IMR-90 (cell line): Measurements from ENCODE around the gene ANKS4B. TPM values are rescaled to one million over a fixed set of nuclear protein-coding genes. Genes with fewer than 3 reads are reported as not detected.

Experiments
- ATAC-seq: fragments of 200-7000 bp; cut with Tn5 transposase; 2 replicates; pipeline ENCODE4 v1.9.1; 2020; ENCODE audit warnings: low read depth, mild to moderate bottlenecking, moderate library complexity
- BruUV-seq: library from RNA; stranded (reverse); fragments of 400-500 nt; replicated peaks from 2 replicates; lab custom pipeline; 2021; lab: Mats Ljungman, UMichigan
- CTCF ChIA-PET: fragments of 300-600 bp; formaldehyde crosslinking; extraction: SDS; loops from one replicate; lab custom pipeline; 2021; ENCODE audit warnings: antibody characterized with exemption; lab: Yijun Ruan, JAX
- POLR2A ChIA-PET: fragments of 300-600 bp; sonication (Branson Sonifier 250); formaldehyde crosslinking; loops from one replicate; lab custom pipeline; 2022; ENCODE audit warnings: antibody characterized with exemption; ENCODE audit not compliant: unreplicated experiment; lab: Charles Lee
- DNase-seq: peaks from one replicate; pipeline ENCODE4 v3.0.0; 2013
- H2AFZ ChIP-seq: replicated peaks from 2 replicates; pipeline ENCODE3; 2013; ENCODE audit warnings: low read length, mild to moderate bottlenecking; ENCODE audit not compliant: poor library complexity
- H2AK5ac ChIP-seq: 2 replicates; pipeline ENCODE4 v1.6.1; 2013; ENCODE audit warnings: low read depth, low read length, inconsistent platforms
- H2AK9ac ChIP-seq: replicated peaks from 2 replicates; pipeline ENCODE3; 2013; ENCODE audit warnings: mild to moderate bottlenecking, low read depth, low read length, moderate library complexity; ENCODE audit not compliant: poor library complexity
- H2BK120ac ChIP-seq: 2 replicates; pipeline ENCODE4 v1.6.1; 2013; ENCODE audit warnings: low read depth, low read length, inconsistent platforms
- H2BK15ac ChIP-seq: 3 replicates; pipeline ENCODE4 v1.6.1; 2013; ENCODE audit warnings: low read depth, low read length, inconsistent platforms
- H2BK20ac ChIP-seq: 2 replicates; pipeline ENCODE4 v1.6.1; 2013; ENCODE audit warnings: low read depth, mild to moderate bottlenecking, inconsistent platforms, low read length, moderate library complexity
- H2BK5ac ChIP-seq: 2 replicates; pipeline ENCODE4 v1.6.1; 2013; ENCODE audit warnings: mild to moderate bottlenecking, low read depth, low read length, inconsistent platforms; ENCODE audit not compliant: poor library complexity, severe bottlenecking
- H3K14ac ChIP-seq: replicated peaks from 2 replicates; pipeline ENCODE4 v1.6.1; 2013; ENCODE audit warnings: low read depth, low read length, inconsistent platforms
- H3K18ac ChIP-seq: 2 replicates; pipeline ENCODE4 v1.6.1; 2013; ENCODE audit warnings: low read depth, low read length, control low read depth
- H3K23ac ChIP-seq: 2 replicates; pipeline ENCODE4 v1.6.1; 2013; ENCODE audit warnings: low read depth, low read length, inconsistent platforms
- H3K27ac ChIP-seq: 2 replicates; pipeline ENCODE4 v1.5.1; 2013; ENCODE audit warnings: mild to moderate bottlenecking, control low read depth, low read length; ENCODE audit not compliant: insufficient read depth
- H3K27me3 ChIP-seq: 2 replicates; pipeline ENCODE4 v1.6.1; 2013; ENCODE audit warnings: low read length; ENCODE audit not compliant: control insufficient read depth, insufficient read depth
- H3K36me3 ChIP-seq: 2 replicates; pipeline ENCODE4 v1.6.1; 2013; ENCODE audit warnings: low read length, mixed read lengths; ENCODE audit not compliant: control insufficient read depth, insufficient read depth
- H3K4ac ChIP-seq: 2 replicates; pipeline ENCODE4 v1.6.1; 2013; ENCODE audit warnings: low read depth, low read length, inconsistent platforms
- H3K4me1 ChIP-seq: 2 replicates; pipeline ENCODE4 v1.6.1; 2013; ENCODE audit warnings: low read length, mixed read lengths; ENCODE audit not compliant: control insufficient read depth, insufficient read depth
- H3K4me2 ChIP-seq: 2 replicates; pipeline ENCODE4 v1.6.1; 2013; ENCODE audit warnings: low read depth, mild to moderate bottlenecking, control low read depth, low read length, moderate library complexity
- H3K4me3 ChIP-seq: 2 replicates; pipeline ENCODE4 v1.5.1; 2013; ENCODE audit warnings: low read depth, mild to moderate bottlenecking, control low read depth, low read length, moderate library complexity; ENCODE audit not compliant: insufficient read depth
- H3K56ac ChIP-seq: 2 replicates; pipeline ENCODE4 v1.6.1; 2013; ENCODE audit warnings: low read length, inconsistent platforms; ENCODE audit not compliant: insufficient read depth; ENCODE audit errors: extremely low read depth
- H3K79me1 ChIP-seq, 2 experiments: 2 replicates each; pipeline ENCODE4 v1.6.1; 2013; ENCODE audit warnings: low read length in 2 of 2, inconsistent platforms in 1 of 2, low read depth in 1 of 2
- H3K9ac ChIP-seq: 2 replicates; pipeline ENCODE4 v1.6.1; 2013; ENCODE audit warnings: low read depth, low read length, control low read depth
- H3K9me1 ChIP-seq: 2 replicates; pipeline ENCODE4 v1.6.1; 2013; ENCODE audit warnings: low read length, inconsistent platforms; ENCODE audit not compliant: insufficient read depth
- H3K9me3 ChIP-seq: 2 replicates; pipeline ENCODE4 v1.6.1; 2013; ENCODE audit warnings: low read length; ENCODE audit not compliant: control insufficient read depth, insufficient read depth
- H4K20me1 ChIP-seq: 2 replicates; pipeline ENCODE4 v1.6.1; 2013; ENCODE audit warnings: low read length, inconsistent platforms; ENCODE audit not compliant: insufficient read depth
- H4K5ac ChIP-seq: 2 replicates; pipeline ENCODE4 v1.6.1; 2013; ENCODE audit warnings: mild to moderate bottlenecking, low read depth, low read length, control low read depth
- H4K8ac ChIP-seq, 2 experiments: 2 replicates each; pipeline ENCODE4 v1.6.1; 2013; ENCODE audit warnings: low read depth in 2 of 2, low read length in 2 of 2, control low read depth in 1 of 2, inconsistent platforms in 1 of 2
- H4K91ac ChIP-seq: 2 replicates; pipeline ENCODE4 v1.6.1; 2013; ENCODE audit warnings: low read depth, low read length, inconsistent platforms; ENCODE audit not compliant: insufficient read depth
- CEBPB ChIP-seq: IDR thresholded peaks from 2 replicates; pipeline ENCODE4 v1.6.1; 2012; ENCODE audit warnings: low read depth, low read length, improper control_type of control experiment
- MAFK ChIP-seq: IDR thresholded peaks from 2 replicates; pipeline ENCODE4 v1.6.1; 2012; ENCODE audit warnings: low read depth, low read length, improper control_type of control experiment
- NFE2L2 ChIP-seq: fragments of 150-350 bp; IDR thresholded peaks from 2 replicates; pipeline ENCODE4 v1.6.1; 2016; ENCODE audit warnings: low read depth, mild to moderate bottlenecking, low read length
- RAD21 ChIP-seq: IDR thresholded peaks from 2 replicates; pipeline ENCODE4 v1.6.1; 2012; ENCODE audit warnings: low read length, improper control_type of control experiment
- RCOR1 ChIP-seq: IDR thresholded peaks from 2 replicates; pipeline ENCODE4 v1.6.1; 2012; ENCODE audit warnings: mild to moderate bottlenecking, low read length, improper control_type of control experiment; ENCODE audit not compliant: insufficient replicate concordance
- RFX5 ChIP-seq: IDR thresholded peaks from 2 replicates; pipeline ENCODE4 v1.8.0; 2012; ENCODE audit warnings: low read depth, mild to moderate bottlenecking, low read length, moderate library complexity
- SMC3 ChIP-seq: fragments of 150-350 bp; IDR thresholded peaks from 2 replicates; pipeline ENCODE4 v1.6.1; 2016; ENCODE audit warnings: low read depth, mild to moderate bottlenecking, antibody characterized with exemption, low read length, moderate library complexity
- WGBS, 2 experiments: methylation state at CpG; one replicate each; pipeline versions ENCODE4 v1.1.5 to v1.1.7; 2013; ENCODE audit warnings: missing lambda C conversion rate in 2 of 2; ENCODE audit not compliant: insufficient read length in 1 of 2; ENCODE audit errors: extremely low coverage in 2 of 2; 5-methylcytosine and 5-hydroxymethylcytosine counted together
- dilution Hi-C: fragments of 300-500 bp; cut with HindIII; formaldehyde crosslinking; loops from one replicate; pipeline ENCODE4 v1.14.3; 2018; ENCODE audit warnings: low sequenced_read_pairs; ENCODE audit not compliant: unreplicated experiment
- in situ Hi-C: fragments of 300-500 bp; cut with MboI; formaldehyde crosslinking; loops from 3 replicates; pipeline ENCODE4 v1.14.3; 2019; ENCODE audit warnings: low sequenced_read_pairs, inconsistent platforms, mixed read lengths
- intact Hi-C: fragments of 100-400 bp; cut with micrococcal nuclease; formaldehyde crosslinking; loops from 2 replicates; pipeline ENCODE4 v1.10.0; 2022
- polyA plus RNA-seq, 3 experiments: library from polyadenylated mRNA; depleted of rRNA; stranded (reverse); fragments of >200 nt; gene quantifications; 2 replicates each; pipeline ENCODE4 v1.2.3, GENCODE V29; 2012; ENCODE audit warnings: low replicate concordance in 1 of 3
- total RNA-seq: library from RNA; depleted of rRNA; stranded (reverse); fragments of >200 nt; gene quantifications from 2 replicates; pipeline ENCODE4 v1.2.3, GENCODE V29; 2012
- TF ChIP-seq, protein P1 (sequence below): fragments of 150-350 bp; IDR thresholded peaks from 2 replicates; pipeline ENCODE4 v1.6.1; 2017; ENCODE audit warnings: mild to moderate bottlenecking, antibody characterized with exemption, low read length, low read depth
- TF ChIP-seq, protein P2 (sequence below): fragments of 150-350 bp; IDR thresholded peaks from 2 replicates; pipeline ENCODE4 v1.6.1; 2016; ENCODE audit warnings: low read depth, mild to moderate bottlenecking, low read length, moderate library complexity, borderline replicate concordance

ANKS4B gene
- total and polyA plus RNA-seq, 2 of the 4 experiments (the other 2 are of a cell fraction): not detected

- POLR2A ChIA-PET: no interaction called here
- DNase-seq (no peak), ATAC-seq (no peak)
- Histone ChIP-seq H2BK120ac (no peak overlapping the region), H3K79me1 (no peaks in the 10 kb centered on the region), H3K27ac (no peak overlapping the region), H3K4me2 (no peak overlapping the region), H4K20me1 (no peaks in the 10 kb centered on the region), H3K18ac (no peak overlapping the region), H3K9me3 (no peaks in the 10 kb centered on the region; the same call in 1 of the 2 replicates), H3K14ac (no peak overlapping the region), H3K4ac (no peak overlapping the region), H2BK5ac (no peak overlapping the region), H3K4me1 (no peaks in the 10 kb centered on the region), H2AK5ac (no peak overlapping the region), H3K23ac (no peak overlapping the region), H3K9ac (no peak overlapping the region), H3K36me3 (no peaks in the 10 kb centered on the region), H4K5ac (no peak overlapping the region), H2BK20ac (no peak overlapping the region), H2BK15ac (no peak overlapping the region), H2AK9ac (no peak overlapping the region), H3K4me3 (no peak overlapping the region), H2AFZ (no peak overlapping the region), H4K91ac (no peak overlapping the region), H3K56ac (no peak overlapping the region), H3K9me1 (0 out of 2 replicates have a peak, but pooled peaks cover 3% of the 10 kb centered on the region), H3K27me3 (peaks cover 18% of the 10 kb centered on the region), H4K8ac (no peak overlapping the region)
- TF ChIP-seq RCOR1: no peak
- TF ChIP-seq, protein P1, sequence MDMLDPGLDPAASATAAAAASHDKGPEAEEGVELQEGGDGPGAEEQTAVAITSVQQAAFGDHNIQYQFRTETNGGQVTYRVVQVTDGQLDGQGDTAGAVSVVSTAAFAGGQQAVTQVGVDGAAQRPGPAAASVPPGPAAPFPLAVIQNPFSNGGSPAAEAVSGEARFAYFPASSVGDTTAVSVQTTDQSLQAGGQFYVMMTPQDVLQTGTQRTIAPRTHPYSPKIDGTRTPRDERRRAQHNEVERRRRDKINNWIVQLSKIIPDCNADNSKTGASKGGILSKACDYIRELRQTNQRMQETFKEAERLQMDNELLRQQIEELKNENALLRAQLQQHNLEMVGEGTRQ: no peak
- no peak for TF ChIP-seq RFX5
- no peak for TF ChIP-seq NFE2L2
- TF ChIP-seq MAFK: no peak
- no peak for TF ChIP-seq CEBPB
- no peak for TF ChIP-seq SMC3
- no peak for TF ChIP-seq RAD21
- TF ChIP-seq, protein P2, sequence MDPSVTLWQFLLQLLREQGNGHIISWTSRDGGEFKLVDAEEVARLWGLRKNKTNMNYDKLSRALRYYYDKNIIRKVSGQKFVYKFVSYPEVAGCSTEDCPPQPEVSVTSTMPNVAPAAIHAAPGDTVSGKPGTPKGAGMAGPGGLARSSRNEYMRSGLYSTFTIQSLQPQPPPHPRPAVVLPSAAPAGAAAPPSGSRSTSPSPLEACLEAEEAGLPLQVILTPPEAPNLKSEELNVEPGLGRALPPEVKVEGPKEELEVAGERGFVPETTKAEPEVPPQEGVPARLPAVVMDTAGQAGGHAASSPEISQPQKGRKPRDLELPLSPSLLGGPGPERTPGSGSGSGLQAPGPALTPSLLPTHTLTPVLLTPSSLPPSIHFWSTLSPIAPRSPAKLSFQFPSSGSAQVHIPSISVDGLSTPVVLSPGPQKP: no peak
- no TSS peak for BruUV-seq
- dilution Hi-C loops: no loop called here
- intact Hi-C loops: loop anchor here (5.0 kb wide), 1 partner anchor 1396 kb away; no protein-coding TSS in a partner anchor
- no CpG with 5 or more reads among the region's 2 CpGs for WGBS, 2 experiments
- CTCF ChIA-PET: no interaction called here
- in situ Hi-C loops: no loop called here
Measured at GRCh38 chr16:21256636-21257035, 23.1 kb downstream of the ANKS4B start.
